Astrocyte of the spinal cord (primary cell): ENCODE results near the gene NRGN.

ENCODE experiments used
- DNase-seq: peaks from one replicate; pipeline ENCODE4 v3.0.0; 2011; ENCODE audit warnings: low read depth, low spot score
- H3K4me3 ChIP-seq: 2 replicates; pipeline ENCODE4 v1.5.1; 2011; ENCODE audit warnings: low read depth, mild to moderate bottlenecking, low read length, moderate library complexity
- in situ Hi-C: cut with HindIII; loops from 2 replicates; pipeline ENCODE4 v1.10.0; 2017; ENCODE audit warnings: low sequenced_read_pairs
- TF ChIP-seq, protein P1 (sequence below): IDR thresholded peaks from 2 replicates; pipeline ENCODE4 v1.5.1; 2012; ENCODE audit warnings: low read depth, mild to moderate bottlenecking, low read length, inconsistent platforms

The NRGN gene

GRCh38 chr11:124724979-124725718 is 14.6 kb upstream of the NRGN start:
- TF ChIP-seq, protein P1, sequence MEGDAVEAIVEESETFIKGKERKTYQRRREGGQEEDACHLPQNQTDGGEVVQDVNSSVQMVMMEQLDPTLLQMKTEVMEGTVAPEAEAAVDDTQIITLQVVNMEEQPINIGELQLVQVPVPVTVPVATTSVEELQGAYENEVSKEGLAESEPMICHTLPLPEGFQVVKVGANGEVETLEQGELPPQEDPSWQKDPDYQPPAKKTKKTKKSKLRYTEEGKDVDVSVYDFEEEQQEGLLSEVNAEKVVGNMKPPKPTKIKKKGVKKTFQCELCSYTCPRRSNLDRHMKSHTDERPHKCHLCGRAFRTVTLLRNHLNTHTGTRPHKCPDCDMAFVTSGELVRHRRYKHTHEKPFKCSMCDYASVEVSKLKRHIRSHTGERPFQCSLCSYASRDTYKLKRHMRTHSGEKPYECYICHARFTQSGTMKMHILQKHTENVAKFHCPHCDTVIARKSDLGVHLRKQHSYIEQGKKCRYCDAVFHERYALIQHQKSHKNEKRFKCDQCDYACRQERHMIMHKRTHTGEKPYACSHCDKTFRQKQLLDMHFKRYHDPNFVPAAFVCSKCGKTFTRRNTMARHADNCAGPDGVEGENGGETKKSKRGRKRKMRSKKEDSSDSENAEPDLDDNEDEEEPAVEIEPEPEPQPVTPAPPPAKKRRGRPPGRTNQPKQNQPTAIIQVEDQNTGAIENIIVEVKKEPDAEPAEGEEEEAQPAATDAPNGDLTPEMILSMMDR = no peak
- H3K4me3 ChIP-seq = no peak overlapping the region
- in situ Hi-C loops = no loop called here
- no peak for DNase-seq

GRCh38 chr11:124725719-124726105 is 14.0 kb upstream of the NRGN start:
- peak; percentile 54 for DNase-seq
- TF ChIP-seq, protein P1 = no peak
- H3K4me3 ChIP-seq = no peak overlapping the region
- in situ Hi-C loops = no loop called here

DNA sequence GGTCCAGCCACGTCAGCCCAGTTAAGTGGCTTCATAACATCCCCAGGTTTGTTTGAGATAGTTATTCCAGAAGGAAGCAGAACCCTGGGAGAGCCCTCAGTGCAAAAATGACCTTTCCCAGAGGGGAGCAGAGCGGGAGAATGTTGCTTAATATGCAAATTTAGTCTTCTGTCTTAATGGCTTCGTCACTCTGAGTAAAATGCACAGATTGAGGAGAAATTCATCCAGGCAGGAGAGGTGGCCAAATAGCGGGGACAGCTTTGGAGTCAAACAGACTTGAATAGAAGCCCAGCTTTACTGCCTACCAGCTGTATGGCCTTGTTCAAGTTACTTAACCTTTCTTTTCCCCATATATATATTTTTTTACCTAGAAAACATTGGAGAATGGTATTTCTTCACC is 12.3 kb upstream of the NRGN start:
- no peak overlapping the region for H3K4me3 ChIP-seq
- DNase-seq = no peak
- TF ChIP-seq, protein P1 = no peak
- in situ Hi-C loops = no loop called here

- TF ChIP-seq, protein P1 = no peak
- in situ Hi-C loops = no loop called here
- no peak overlapping the region for H3K4me3 ChIP-seq
- no peak for DNase-seq
Measured at GRCh38 chr11:124728134-124728533, 11.6 kb upstream of the NRGN start.

DNA sequence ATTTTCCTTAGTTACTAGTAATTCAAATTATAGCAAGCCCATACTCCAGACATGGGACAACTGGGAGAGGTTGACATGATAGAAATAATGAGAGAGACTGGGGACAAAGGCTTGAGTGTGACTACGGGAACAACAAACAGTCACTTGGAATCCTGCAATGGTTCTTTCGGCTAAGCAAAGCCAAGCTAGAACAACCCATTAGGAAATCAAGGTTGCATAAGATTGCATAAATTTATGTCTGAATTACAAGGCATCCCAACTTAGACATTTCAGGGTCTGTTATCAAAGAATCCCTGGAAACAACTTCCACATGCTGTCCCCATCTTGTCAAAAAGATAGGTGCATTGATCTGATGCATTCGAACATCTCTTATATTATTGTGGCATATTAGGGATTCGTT is 10.2 kb upstream of the NRGN start:
- in situ Hi-C loops = no loop called here
- no peak overlapping the region for H3K4me3 ChIP-seq
- no peak for DNase-seq
- TF ChIP-seq, protein P1 = no peak

GRCh38 chr11:124732230-124732629 is 7.5 kb upstream of the NRGN start:
- in situ Hi-C loops = no loop called here
- no peak overlapping the region for H3K4me3 ChIP-seq
- TF ChIP-seq, protein P1 = no peak
- DNase-seq = no peak

DNA sequence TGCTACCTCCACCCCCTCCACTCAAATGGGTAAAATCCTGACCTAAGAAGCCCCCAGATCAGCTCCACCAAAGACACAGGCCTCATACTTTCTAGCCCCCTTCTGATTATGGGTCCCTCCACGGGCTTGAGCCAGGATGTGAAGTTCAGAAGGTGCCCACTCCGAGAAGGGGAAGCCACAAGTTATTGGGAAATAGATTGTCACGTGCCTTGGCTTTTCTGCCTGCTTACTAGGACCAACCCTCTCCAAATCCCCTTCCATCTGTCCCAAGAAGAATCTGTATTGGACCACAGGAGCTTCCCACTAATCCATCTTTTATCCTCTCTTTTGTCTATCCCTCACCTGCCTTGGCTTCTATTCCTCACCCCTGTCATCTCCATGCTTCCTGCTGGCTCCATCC is 3.0 kb upstream of the NRGN start:
- no peak overlapping the region for H3K4me3 ChIP-seq
- in situ Hi-C loops = no loop called here
- no peak for DNase-seq
- TF ChIP-seq, protein P1 = no peak
